ENCODE measurements around the gene CNTN5. TPM values are rescaled to one million over a fixed set of nuclear protein-coding genes. Genes with fewer than 3 reads are reported as not detected.

CNTN5 gene
- total RNA-seq, 6 donors from 2014 or later, result 0.13 to 1.0 (median 0.57) TPM; not detected in 2

GRCh38 chr11:100072131-100072530 is 1051.4 kb downstream of the CNTN5 start:
- no peaks in the 10 kb centered on the region for H3K36me3 ChIP-seq
- H3K4me1 ChIP-seq, result no peaks in the 10 kb centered on the region
- DNase-seq, result no peak
- no peaks in the 10 kb centered on the region for H3K9me3 ChIP-seq
- no peak overlapping the region for H3K27ac ChIP-seq
- no peaks in the 10 kb centered on the region for H3K27me3 ChIP-seq
- no peak overlapping the region for H3K4me3 ChIP-seq
- no peak for ATAC-seq (ENCODE audit: low FRiP score in 2 of 2)
- TF ChIP-seq CTCF (IDR thresholded peaks at IDR 0.05) (no peak), EP300 (IDR thresholded peaks at IDR 0.05) (no peak), POLR2A (IDR thresholded peaks at IDR 0.05) (no peak), POLR2AphosphoS5 (IDR thresholded peaks at IDR 0.05) (no peak)

DNA sequence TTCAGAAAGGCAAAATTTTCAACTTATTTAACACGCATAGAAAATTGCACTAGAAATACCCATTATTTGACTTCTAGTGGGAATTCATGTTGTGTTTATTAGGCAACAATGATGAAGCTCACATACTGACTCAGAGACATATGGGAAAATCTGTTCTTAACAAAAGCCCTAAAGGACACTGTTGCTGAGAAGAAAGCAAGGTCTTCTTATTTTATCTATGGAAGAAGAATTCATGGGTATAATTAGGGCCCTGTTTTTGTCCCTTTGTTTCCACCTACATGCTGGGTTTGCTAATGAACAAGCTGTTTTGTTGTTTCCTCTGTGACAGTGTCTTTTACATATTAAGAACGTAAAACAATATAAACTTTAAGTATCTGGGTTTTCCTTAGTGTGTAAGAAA is 1059.6 kb downstream of the CNTN5 start:
- no peak overlapping the region for H3K27ac ChIP-seq
- ATAC-seq (ENCODE audit: low FRiP score in 2 of 2) (no peak), DNase-seq (no peak)
- WGBS, 2 donors, result 74 to 76% methylated on average over 2 of the region's 2 CpGs
- no peaks in the 10 kb centered on the region for H3K36me3 ChIP-seq
- no peaks in the 10 kb centered on the region for H3K4me1 ChIP-seq
- H3K4me3 ChIP-seq, result no peak overlapping the region
- H3K9me3 ChIP-seq, result no peaks in the 10 kb centered on the region
- TF ChIP-seq POLR2AphosphoS5 (IDR thresholded peaks at IDR 0.05) (no peak), EP300 (IDR thresholded peaks at IDR 0.05) (no peak), CTCF (IDR thresholded peaks at IDR 0.05) (no peak), POLR2A (IDR thresholded peaks at IDR 0.05) (no peak)
- no peaks in the 10 kb centered on the region for H3K27me3 ChIP-seq

GRCh38 chr11:100080821-100081220 is 1060.1 kb downstream of the CNTN5 start:
- no peaks in the 10 kb centered on the region for H3K36me3 ChIP-seq
- no peaks in the 10 kb centered on the region for H3K9me3 ChIP-seq
- no peaks in the 10 kb centered on the region for H3K27me3 ChIP-seq
- TF ChIP-seq POLR2A (IDR thresholded peaks at IDR 0.05), result no peak
- TF ChIP-seq CTCF (IDR thresholded peaks at IDR 0.05), result no peak
- TF ChIP-seq EP300 (IDR thresholded peaks at IDR 0.05), result no peak
- TF ChIP-seq POLR2AphosphoS5 (IDR thresholded peaks at IDR 0.05), result no peak
- no peak overlapping the region for H3K27ac ChIP-seq
- ATAC-seq (ENCODE audit: low FRiP score in 2 of 2) (no peak), DNase-seq (no peak)
- H3K4me1 ChIP-seq, result no peaks in the 10 kb centered on the region
- no peak overlapping the region for H3K4me3 ChIP-seq

DNA sequence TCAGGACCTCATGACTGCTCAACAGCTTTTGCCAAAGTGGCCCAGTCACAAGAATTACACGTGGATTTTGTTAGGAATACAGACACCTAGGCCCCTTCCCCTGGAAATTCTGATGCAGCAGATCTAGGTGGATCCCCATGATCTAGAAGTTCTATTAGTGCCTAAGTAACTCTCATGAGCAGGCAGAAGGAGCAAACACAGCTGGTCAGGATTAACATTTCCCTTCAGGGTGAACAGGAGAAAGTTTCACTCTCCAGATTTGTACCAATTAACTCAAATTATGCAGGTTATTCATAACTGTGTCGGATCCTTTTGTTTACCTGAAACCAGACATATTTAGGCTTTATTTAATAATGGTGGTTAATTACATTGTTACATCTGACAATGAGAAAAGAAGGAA is 1072.9 kb downstream of the CNTN5 start:
- TF ChIP-seq POLR2AphosphoS5 (IDR thresholded peaks at IDR 0.05), result no peak
- TF ChIP-seq EP300 (IDR thresholded peaks at IDR 0.05), result no peak
- no peak for TF ChIP-seq CTCF (IDR thresholded peaks at IDR 0.05)
- TF ChIP-seq POLR2A (IDR thresholded peaks at IDR 0.05), result no peak
- ATAC-seq (ENCODE audit: low FRiP score in 2 of 2) (no peak), DNase-seq (no peak)
- H3K4me1 ChIP-seq, result no peaks in the 10 kb centered on the region
- no peak overlapping the region for H3K4me3 ChIP-seq
- H3K9me3 ChIP-seq, result no peaks in the 10 kb centered on the region
- H3K36me3 ChIP-seq, result no peaks in the 10 kb centered on the region
- no peaks in the 10 kb centered on the region for H3K27me3 ChIP-seq
- WGBS, 2 donors, result 84 to 89% methylated on average over 2 of the region's 2 CpGs
- H3K27ac ChIP-seq, result no peak overlapping the region

GRCh38 chr11:100094121-100094865 is 1073.5 kb downstream of the CNTN5 start:
- ATAC-seq (ENCODE audit: low FRiP score in 2 of 2), result no peak
- WGBS, 2 donors, result 65 to 73% methylated on average over 4 of the region's 4 CpGs
- no peak for TF ChIP-seq EP300 (IDR thresholded peaks at IDR 0.05)
- TF ChIP-seq POLR2A (IDR thresholded peaks at IDR 0.05), result no peak
- TF ChIP-seq CTCF (IDR thresholded peaks at IDR 0.05), result no peak
- TF ChIP-seq POLR2AphosphoS5 (IDR thresholded peaks at IDR 0.05), result no peak

More at GRCh38 chr11:100094121-100094865, 1073.5 kb downstream of the CNTN5 start:
- Histone ChIP-seq H3K27me3 (no peaks in the 10 kb centered on the region), H3K9me3 (no peaks in the 10 kb centered on the region), H3K36me3 (no peaks in the 10 kb centered on the region), H3K4me1 (no peaks in the 10 kb centered on the region), H3K4me3 (no peak overlapping the region), H3K27ac (no peak overlapping the region)
- no peak for DNase-seq

Measured in upper lobe of left lung (tissue), 6 donors.